Measurements from ENCODE around the gene PGLYRP2. TPM values are rescaled to one million over a fixed set of nuclear protein-coding genes. Genes with fewer than 3 reads are reported as not detected.
A peak's percentile ranks its signal among the peaks of the same experiment; 100 is the strongest.

Gene PGLYRP2, protein sequence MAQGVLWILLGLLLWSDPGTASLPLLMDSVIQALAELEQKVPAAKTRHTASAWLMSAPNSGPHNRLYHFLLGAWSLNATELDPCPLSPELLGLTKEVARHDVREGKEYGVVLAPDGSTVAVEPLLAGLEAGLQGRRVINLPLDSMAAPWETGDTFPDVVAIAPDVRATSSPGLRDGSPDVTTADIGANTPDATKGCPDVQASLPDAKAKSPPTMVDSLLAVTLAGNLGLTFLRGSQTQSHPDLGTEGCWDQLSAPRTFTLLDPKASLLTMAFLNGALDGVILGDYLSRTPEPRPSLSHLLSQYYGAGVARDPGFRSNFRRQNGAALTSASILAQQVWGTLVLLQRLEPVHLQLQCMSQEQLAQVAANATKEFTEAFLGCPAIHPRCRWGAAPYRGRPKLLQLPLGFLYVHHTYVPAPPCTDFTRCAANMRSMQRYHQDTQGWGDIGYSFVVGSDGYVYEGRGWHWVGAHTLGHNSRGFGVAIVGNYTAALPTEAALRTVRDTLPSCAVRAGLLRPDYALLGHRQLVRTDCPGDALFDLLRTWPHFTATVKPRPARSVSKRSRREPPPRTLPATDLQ
- under 1 TPM; 0.61 to 0.91 TPM for total RNA-seq
- polyA plus RNA-seq = under 1 TPM; 0.19 to 0.23 TPM

DNA sequence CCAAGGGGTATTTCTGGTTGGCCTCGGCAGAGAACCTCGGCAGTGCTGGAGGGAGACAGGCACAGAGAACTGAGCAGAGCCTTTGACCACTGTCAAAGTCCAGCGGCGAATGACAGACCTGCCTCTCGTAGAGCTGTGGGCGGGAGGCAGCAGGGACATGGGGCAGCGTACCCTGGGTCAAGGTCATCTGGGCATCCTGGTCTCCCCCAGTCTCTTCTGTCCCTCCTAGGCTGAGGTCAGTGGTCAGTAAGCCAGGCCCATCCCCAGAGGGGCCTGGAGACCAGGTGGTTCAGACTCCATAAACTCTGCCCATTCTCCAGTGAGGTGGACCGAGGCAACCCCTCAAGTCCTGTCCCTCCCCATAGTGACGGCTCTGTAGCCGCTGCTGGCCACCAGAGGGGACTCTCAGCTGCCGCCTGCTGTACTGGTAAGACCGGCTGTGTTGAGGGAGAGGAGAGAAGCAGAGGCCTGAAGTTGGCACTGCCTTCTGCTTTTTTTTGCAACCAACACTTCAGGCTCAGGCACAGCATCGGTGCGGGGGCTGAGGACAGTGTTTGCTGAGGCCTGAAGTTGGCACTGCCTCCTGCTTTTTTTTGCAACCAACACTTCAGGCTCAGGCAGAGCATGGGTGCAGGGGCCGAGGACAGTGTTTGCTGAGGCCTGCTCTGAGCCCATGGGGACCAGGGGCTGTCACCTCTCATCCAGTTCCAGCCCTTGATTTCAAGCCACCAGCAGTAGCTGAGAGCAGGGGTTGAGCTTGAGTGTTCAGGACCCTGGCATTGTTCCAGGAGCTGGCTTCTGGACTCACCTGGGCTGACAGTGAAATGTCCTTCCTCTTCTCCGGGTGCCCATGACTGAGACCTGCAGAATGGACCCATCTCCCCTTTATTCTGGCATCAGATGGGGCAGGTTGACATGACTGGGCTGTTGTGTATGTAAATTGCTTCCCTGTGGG lies at the start of gene PGLYRP2:
Gene PGLYRP2 (minus strand): TSS at position 111 of the 955 bp plus-strand sequence. CDS start 130 bp downstream, outside the sequence.
- ChIA-PET CTCF (ENCODE audit: partially characterized antibody) (interaction anchor here (1.0 to 1.5 kb wide), 5 partner anchors 10 to 387 kb away, joined by 3 to 5 read pairs (median 3); no protein-coding TSS in a partner anchor), POLR2A (ENCODE audit: partially characterized antibody) (interaction anchor here (2.5 to 3.8 kb wide), 2 partner anchors 12 to 16 kb away, joined by 11 to 19 read pairs; partner anchors contain the start of gene RASAL3)
- Histone ChIP-seq H3K4me3 (ENCODE audit: low read length in 2 of 2) (no peak within 1 kb of the TSS), H3K36me3 (ENCODE audit: insufficient read depth, low read length) (no peaks in the 10 kb centered on the region), H3K4me1 (ENCODE audit: insufficient read depth, low read length) (peaks cover 28% of the 10 kb centered on the region), H3K27ac (ENCODE audit: low read depth, low read length) (no peak within 1 kb of the TSS), H3K9me3 (ENCODE audit: control insufficient read depth in 1 of 2, low read length in 2 of 2) (no peaks in the 10 kb centered on the region), H3K27me3 (ENCODE audit: insufficient read depth, low read length) (no peaks in the 10 kb centered on the region)
- H3K36me3 Mint-ChIP-seq = no peaks in the 10 kb centered on the region
- intact Hi-C loops (cut with micrococcal nuclease) = no loop called here
- H3K27me3 Mint-ChIP-seq = no peaks in the 10 kb centered on the region
- H3K9me3 Mint-ChIP-seq = no peaks in the 10 kb centered on the region
- H3K4me1 Mint-ChIP-seq = peaks cover 11 to 52% (median 32%) of the 10 kb centered on the region in 4 donors
- DNase-seq = no peak
- peak within 1 kb of the TSS in 5 of 7 donors; percentile 3 to 86 (median 41) for H3K27ac Mint-ChIP-seq
- peak within 1 kb of the TSS in 5 of 8 donors; percentile 19 to 69 (median 40) for H3K4me3 Mint-ChIP-seq

DNA sequence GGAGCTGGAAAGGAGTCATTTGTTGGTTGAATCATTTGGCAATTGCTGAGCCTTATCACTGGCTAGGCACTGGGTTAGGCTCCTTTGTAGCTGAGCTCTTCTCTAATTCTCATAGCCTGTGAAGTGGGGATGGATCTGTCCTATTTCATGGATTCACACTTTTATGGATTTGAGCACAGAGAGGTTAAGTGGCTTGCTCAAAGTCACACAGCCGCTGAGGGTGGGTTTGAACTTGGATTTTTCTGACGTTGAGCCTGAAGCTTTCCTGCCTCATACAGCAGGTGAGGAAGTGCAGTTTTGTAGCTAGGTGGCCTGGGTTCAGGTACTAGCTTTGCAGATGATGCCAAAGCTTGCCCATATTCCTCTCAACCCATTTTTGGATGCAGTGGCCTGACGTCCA lies 48.4 kb upstream of the PGLYRP2 start:
- intact Hi-C loops (cut with micrococcal nuclease) = no loop called here
- H3K4me3 Mint-ChIP-seq = no peak overlapping the region
- DNase-seq = no peak
- H3K27me3 Mint-ChIP-seq = peaks cover 0 to 2% of the 10 kb centered on the region in 2 donors
- peaks cover 2 to 15% of the 10 kb centered on the region in 2 donors for H3K36me3 Mint-ChIP-seq
- H3K4me1 ChIP-seq (ENCODE audit: insufficient read depth, low read length) = peaks cover 2% of the 10 kb centered on the region
- H3K27ac ChIP-seq (ENCODE audit: low read depth, low read length) = no peak overlapping the region
- no peak overlapping the region for H3K4me3 ChIP-seq (ENCODE audit: low read length in 2 of 2)
- H3K9me3 ChIP-seq (ENCODE audit: control insufficient read depth in 1 of 2, low read length in 2 of 2) = no peaks in the 10 kb centered on the region
- no peaks in the 10 kb centered on the region for H3K27me3 ChIP-seq (ENCODE audit: insufficient read depth, low read length)
- no peak overlapping the region for H3K27ac Mint-ChIP-seq
- POLR2A ChIA-PET (ENCODE audit: partially characterized antibody) = interaction anchor here (1.2 to 1.3 kb wide), 3 partner anchors 13 to 64 kb away, joined by 3 to 4 read pairs (median 4); no protein-coding TSS in a partner anchor
- CTCF ChIA-PET (ENCODE audit: partially characterized antibody) = interaction anchor here (1.2 to 1.5 kb wide), 2 partner anchors 27 to 109 kb away, joined by 3 to 4 read pairs; partner anchors contain the start of gene AKAP8L
- H3K9me3 Mint-ChIP-seq = peaks cover 0 to 3% (median 2%) of the 10 kb centered on the region in 8 donors
- no peaks in the 10 kb centered on the region for H3K36me3 ChIP-seq (ENCODE audit: insufficient read depth, low read length)
- peaks cover 0 to 9% (median 7%) of the 10 kb centered on the region in 4 donors for H3K4me1 Mint-ChIP-seq

DNA sequence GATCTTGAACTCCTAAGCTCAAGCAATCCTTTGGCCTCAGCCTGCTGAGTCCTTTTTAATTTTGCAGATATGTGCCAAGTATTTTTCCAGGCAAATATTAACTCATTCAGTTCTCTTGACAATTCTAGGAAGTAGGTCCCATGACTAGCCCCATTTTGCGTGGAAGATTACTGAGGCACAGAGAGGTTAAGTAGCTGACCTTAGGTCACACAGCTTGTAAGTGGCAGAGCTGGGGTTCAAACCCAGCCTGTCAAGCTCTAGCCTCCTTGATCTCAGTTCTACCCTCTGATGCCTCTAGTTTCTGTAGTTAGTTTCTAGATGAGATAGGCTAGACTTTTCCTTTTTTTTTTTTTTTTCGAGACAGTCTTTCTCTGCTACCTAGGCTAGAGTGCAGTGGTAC lies 47.1 kb upstream of the PGLYRP2 start:
- H3K4me3 Mint-ChIP-seq = no peak overlapping the region
- no peaks in the 10 kb centered on the region for H3K36me3 ChIP-seq (ENCODE audit: insufficient read depth, low read length)
- no peaks in the 10 kb centered on the region for H3K27me3 ChIP-seq (ENCODE audit: insufficient read depth, low read length)
- ChIA-PET POLR2A (ENCODE audit: partially characterized antibody) (interaction anchor here (0.9 to 1.4 kb wide), 3 partner anchors 24 to 107 kb away, joined by 3 to 4 read pairs (median 4); partner anchors contain the start of gene AKAP8L), CTCF (ENCODE audit: partially characterized antibody) (interaction anchor here (0.7 to 1.0 kb wide), 3 partner anchors 29 to 1819 kb away, joined by 3 to 6 read pairs (median 4); no protein-coding TSS in a partner anchor)
- H3K27ac ChIP-seq (ENCODE audit: low read depth, low read length) = no peak overlapping the region
- no peaks in the 10 kb centered on the region for H3K9me3 ChIP-seq (ENCODE audit: control insufficient read depth in 1 of 2, low read length in 2 of 2)
- peaks cover 0 to 6% (median 4%) of the 10 kb centered on the region in 4 donors for H3K4me1 Mint-ChIP-seq
- H3K27ac Mint-ChIP-seq = peak overlapping the region in 1 of 7 donors; percentile 36
- peaks cover 2 to 15% of the 10 kb centered on the region in 2 donors for H3K36me3 Mint-ChIP-seq
- intact Hi-C loops (cut with micrococcal nuclease) = no loop called here
- no peak for DNase-seq
- peaks cover 0 to 2% of the 10 kb centered on the region in 2 donors for H3K27me3 Mint-ChIP-seq
- no peaks in the 10 kb centered on the region for H3K4me1 ChIP-seq (ENCODE audit: insufficient read depth, low read length)
- no peak overlapping the region for H3K4me3 ChIP-seq (ENCODE audit: low read length in 2 of 2)
- H3K9me3 Mint-ChIP-seq = peaks cover 0 to 3% (median 2%) of the 10 kb centered on the region in 8 donors

DNA sequence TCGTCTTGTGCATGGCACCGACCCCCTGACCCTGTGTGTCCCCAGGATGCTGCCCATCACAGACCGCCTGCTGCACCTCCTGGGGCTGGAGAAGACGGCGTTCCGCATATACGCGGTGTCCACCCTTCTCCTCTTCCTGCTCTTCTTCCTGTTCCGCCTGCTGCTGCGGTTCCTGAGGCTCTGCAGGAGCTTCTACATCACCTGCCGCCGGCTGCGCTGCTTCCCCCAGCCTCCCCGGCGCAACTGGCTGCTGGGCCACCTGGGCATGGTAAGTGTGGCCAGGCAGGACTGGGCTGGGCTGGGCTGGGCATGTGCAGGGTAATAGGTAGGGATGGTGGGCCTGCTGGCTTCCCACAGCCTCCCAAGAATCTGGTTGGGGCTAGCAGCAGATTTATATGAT lies 46.0 kb upstream of the PGLYRP2 start:
- H3K9me3 Mint-ChIP-seq = peaks cover 0 to under 1% (median 0%) of the 10 kb centered on the region in 8 donors
- H3K27ac Mint-ChIP-seq = no peak overlapping the region
- CTCF ChIA-PET (ENCODE audit: partially characterized antibody) = interaction anchor here (1.0 to 1.2 kb wide), 2 partner anchors 27 to 30 kb away, joined by 3 to 4 read pairs; no protein-coding TSS in a partner anchor
- peaks cover 0 to 2% of the 10 kb centered on the region in 2 donors for H3K27me3 Mint-ChIP-seq
- peaks cover 0 to 6% (median 3%) of the 10 kb centered on the region in 4 donors for H3K4me1 Mint-ChIP-seq
- H3K4me3 Mint-ChIP-seq = peak overlapping the region in 3 of 8 donors; percentile 20 to 22 (median 20)
- POLR2A ChIA-PET (ENCODE audit: partially characterized antibody) = interaction anchor here (1.4 kb wide), 1 partner anchor 25 kb away, joined by 4 read pairs; no protein-coding TSS in a partner anchor
- peaks cover under 1 to 12% of the 10 kb centered on the region in 2 donors for H3K36me3 Mint-ChIP-seq
- no peaks in the 10 kb centered on the region for H3K9me3 ChIP-seq (ENCODE audit: control insufficient read depth in 1 of 2, low read length in 2 of 2)
- no peak for DNase-seq
- no peaks in the 10 kb centered on the region for H3K27me3 ChIP-seq (ENCODE audit: insufficient read depth, low read length)
- H3K27ac ChIP-seq (ENCODE audit: low read depth, low read length) = no peak overlapping the region
- intact Hi-C loops (cut with micrococcal nuclease) = no loop called here
- no peaks in the 10 kb centered on the region for H3K4me1 ChIP-seq (ENCODE audit: insufficient read depth, low read length)
- no peak overlapping the region for H3K4me3 ChIP-seq (ENCODE audit: low read length in 2 of 2)
- no peaks in the 10 kb centered on the region for H3K36me3 ChIP-seq (ENCODE audit: insufficient read depth, low read length)

DNA sequence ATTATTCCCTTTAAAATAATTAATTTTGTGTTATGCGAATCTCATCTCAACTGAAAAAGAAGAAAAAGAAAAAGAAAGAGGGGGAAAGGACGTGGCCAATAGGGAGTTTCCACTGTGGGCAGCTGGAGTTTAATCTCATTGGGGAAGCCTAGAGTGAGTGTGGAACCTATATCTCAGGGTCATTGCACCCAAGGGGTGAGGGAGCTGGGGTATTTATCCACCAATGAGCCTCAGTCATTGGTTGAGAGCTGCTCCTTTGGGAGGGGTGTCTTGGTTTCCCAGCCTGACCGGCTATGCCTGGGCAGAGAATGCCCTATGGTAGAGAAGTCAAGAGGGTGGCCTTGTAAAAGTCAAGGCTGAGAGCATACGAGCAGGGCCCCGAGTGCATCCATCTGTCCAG lies 45.5 kb upstream of the PGLYRP2 start:
- no peak overlapping the region for H3K4me3 Mint-ChIP-seq
- CTCF ChIA-PET (ENCODE audit: partially characterized antibody) = interaction anchor here (1.2 kb wide), 1 partner anchor 27 kb away, joined by 3 read pairs; no protein-coding TSS in a partner anchor

DNA sequence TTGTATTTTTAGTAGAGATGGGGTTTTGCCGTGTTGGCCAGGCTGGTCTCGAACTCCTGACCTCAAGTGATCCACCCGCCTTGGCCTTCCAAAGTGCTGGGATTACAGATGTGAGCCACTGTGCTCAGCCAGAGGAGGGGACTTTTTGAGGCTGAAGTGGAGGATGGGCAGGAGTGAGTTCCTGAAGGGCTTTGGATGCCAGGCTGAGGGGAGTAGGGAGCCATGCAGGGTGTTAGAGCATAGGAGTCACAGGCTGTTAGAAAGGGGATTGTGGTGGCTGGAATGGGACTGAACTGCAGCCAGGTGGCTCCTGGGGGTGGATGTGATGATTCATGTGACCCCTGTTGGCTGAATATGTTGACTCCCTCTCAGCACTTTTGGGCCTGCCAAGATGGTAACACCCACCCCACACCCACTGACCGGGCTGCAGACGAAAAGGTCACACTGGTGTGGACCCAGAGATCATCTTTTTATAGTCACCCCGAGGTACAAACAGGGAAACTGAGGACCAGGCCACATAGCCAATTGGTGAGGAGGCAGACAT lies 40.2 kb upstream of the PGLYRP2 start:
- Mint-ChIP-seq H3K4me3 (no peak overlapping the region), H3K4me1 (peaks cover 12 to 27% (median 20%) of the 10 kb centered on the region in 4 donors), H3K9me3 (peaks cover 0 to 18% (median 9%) of the 10 kb centered on the region in 8 donors), H3K27me3 (no peaks in the 10 kb centered on the region), H3K36me3 (peaks cover 1 to 9% of the 10 kb centered on the region in 2 donors), H3K27ac (no peak overlapping the region)
- H3K4me3 ChIP-seq (ENCODE audit: low read length in 2 of 2) = no peak overlapping the region
- intact Hi-C loops (cut with micrococcal nuclease) = no loop called here
- ChIA-PET POLR2A (ENCODE audit: partially characterized antibody) (no interaction called here), CTCF (ENCODE audit: partially characterized antibody) (no interaction called here)
- H3K27me3 ChIP-seq (ENCODE audit: insufficient read depth, low read length) = no peaks in the 10 kb centered on the region
- no peak overlapping the region for H3K27ac ChIP-seq (ENCODE audit: low read depth, low read length)
- DNase-seq = no peak
- H3K36me3 ChIP-seq (ENCODE audit: insufficient read depth, low read length) = no peaks in the 10 kb centered on the region
- peaks cover 10% of the 10 kb centered on the region for H3K4me1 ChIP-seq (ENCODE audit: insufficient read depth, low read length)
- H3K9me3 ChIP-seq (ENCODE audit: control insufficient read depth in 1 of 2, low read length in 2 of 2) = no peaks in the 10 kb centered on the region

More for the DNA sequence above, 45.5 kb upstream of the PGLYRP2 start:
- H3K9me3 Mint-ChIP-seq = no peaks in the 10 kb centered on the region
- peaks cover 0 to 8% of the 10 kb centered on the region in 2 donors for H3K36me3 Mint-ChIP-seq
- Histone ChIP-seq H3K4me3 (ENCODE audit: low read length in 2 of 2) (no peak overlapping the region), H3K27me3 (ENCODE audit: insufficient read depth, low read length) (no peaks in the 10 kb centered on the region), H3K36me3 (ENCODE audit: insufficient read depth, low read length) (no peaks in the 10 kb centered on the region), H3K9me3 (ENCODE audit: control insufficient read depth in 1 of 2, low read length in 2 of 2) (no peaks in the 10 kb centered on the region), H3K4me1 (ENCODE audit: insufficient read depth, low read length) (no peaks in the 10 kb centered on the region), H3K27ac (ENCODE audit: low read depth, low read length) (no peak overlapping the region)
- intact Hi-C loops (cut with micrococcal nuclease) = no loop called here
- no peak overlapping the region for H3K27ac Mint-ChIP-seq
- POLR2A ChIA-PET (ENCODE audit: partially characterized antibody) = no interaction called here
- no peak for DNase-seq
- H3K27me3 Mint-ChIP-seq = peaks cover 0 to 2% of the 10 kb centered on the region in 2 donors
- H3K4me1 Mint-ChIP-seq = peaks cover 0 to 6% (median 3%) of the 10 kb centered on the region in 4 donors

All from CD4-positive, alpha-beta memory T cell (primary cell).